Esophagus squamous epithelium (tissue), 5 donors: ENCODE measurements around the gene GPC1. TPM values are rescaled to one million over a fixed set of nuclear protein-coding genes. Genes with fewer than 3 reads are reported as not detected.

ENCODE experiments used
- DNase-seq: peaks from one replicate; lab custom pipeline; 2025; lab: John Stamatoyannopoulos, UW
- H3K27ac ChIP-seq, 4 donors: fragments of 200-600 bp; sonication (generic); one replicate each; pipeline ENCODE4 v1.5.1; 2016 to 2019; ENCODE audit warnings: mild to moderate bottlenecking in 1 of 4
- H3K27me3 ChIP-seq, 4 donors: fragments of 200-600 bp; sonication (generic); 1 replicate in 3 of 4; 2 replicates in 1 of 4; pipeline versions ENCODE4 v1.5.1 to v1.6.0; 2017 to 2021; ENCODE audit warnings: antibody characterized with exemption in 1 of 4
- H3K36me3 ChIP-seq, 3 donors: fragments of 200-600 bp; sonication (generic); one replicate each; pipeline ENCODE4 v1.5.1; 2016 to 2019
- H3K4me1 ChIP-seq, 3 donors: fragments of 200-600 bp; sonication (generic); one replicate each; pipeline ENCODE4 v1.5.1; 2017 to 2019
- H3K4me3 ChIP-seq, 4 donors: fragments of 200-600 bp; sonication (generic); 1 replicate in 3 of 4; 2 replicates in 1 of 4; pipeline ENCODE4 v1.5.1; 2016 to 2019; ENCODE audit warnings: mild to moderate bottlenecking in 2 of 4, moderate library complexity in 1 of 4
- H3K9me3 ChIP-seq, 3 donors: fragments of 200-600 bp; sonication (generic); one replicate each; pipeline ENCODE4 v1.5.1; 2016 to 2019
- POLR2A ChIP-seq, 4 donors: fragments of 450-650 bp; IDR thresholded peaks; one replicate each; pipeline ENCODE4 v1.6.1; 2017; ENCODE audit warnings: antibody characterized with exemption in 4 of 4, mild to moderate bottlenecking in 4 of 4, moderate library complexity in 3 of 4
- WGBS, 2 donors: methylation state at CpG; one replicate each; pipeline ENCODE4 v1.1.5; 2018; 5-methylcytosine and 5-hydroxymethylcytosine counted together
- intact Hi-C: fragments of 100-400 bp; cut with DNase I; formaldehyde crosslinking; loops from one replicate; pipeline ENCODE4 v1.15.0; 2022
- total RNA-seq, 4 donors: library from RNA; depleted of rRNA; stranded (reverse); fragments of >200 nt; gene quantifications; one replicate each; pipeline ENCODE4 v1.1.0, GENCODE V29; 2016
- TF ChIP-seq, protein P1 (sequence below), 6 experiments: fragments of 450-650 bp in 4 of 6; fragments of 200-600 bp in 2 of 6; sonication (generic) in 2 of 6; IDR thresholded peaks; one replicate each; pipeline ENCODE4 v1.5.1; 2016 to 2019; ENCODE audit warnings: antibody characterized with exemption in 6 of 6, mild to moderate bottlenecking in 4 of 6, moderate library complexity in 4 of 6
- donor health status: DM: yes; HTN: yes; CAD: no.

Gene GPC1
- total RNA-seq, 4 donors from 2014 or later: 59.3 to 129 (median 78.6) TPM

DNA sequence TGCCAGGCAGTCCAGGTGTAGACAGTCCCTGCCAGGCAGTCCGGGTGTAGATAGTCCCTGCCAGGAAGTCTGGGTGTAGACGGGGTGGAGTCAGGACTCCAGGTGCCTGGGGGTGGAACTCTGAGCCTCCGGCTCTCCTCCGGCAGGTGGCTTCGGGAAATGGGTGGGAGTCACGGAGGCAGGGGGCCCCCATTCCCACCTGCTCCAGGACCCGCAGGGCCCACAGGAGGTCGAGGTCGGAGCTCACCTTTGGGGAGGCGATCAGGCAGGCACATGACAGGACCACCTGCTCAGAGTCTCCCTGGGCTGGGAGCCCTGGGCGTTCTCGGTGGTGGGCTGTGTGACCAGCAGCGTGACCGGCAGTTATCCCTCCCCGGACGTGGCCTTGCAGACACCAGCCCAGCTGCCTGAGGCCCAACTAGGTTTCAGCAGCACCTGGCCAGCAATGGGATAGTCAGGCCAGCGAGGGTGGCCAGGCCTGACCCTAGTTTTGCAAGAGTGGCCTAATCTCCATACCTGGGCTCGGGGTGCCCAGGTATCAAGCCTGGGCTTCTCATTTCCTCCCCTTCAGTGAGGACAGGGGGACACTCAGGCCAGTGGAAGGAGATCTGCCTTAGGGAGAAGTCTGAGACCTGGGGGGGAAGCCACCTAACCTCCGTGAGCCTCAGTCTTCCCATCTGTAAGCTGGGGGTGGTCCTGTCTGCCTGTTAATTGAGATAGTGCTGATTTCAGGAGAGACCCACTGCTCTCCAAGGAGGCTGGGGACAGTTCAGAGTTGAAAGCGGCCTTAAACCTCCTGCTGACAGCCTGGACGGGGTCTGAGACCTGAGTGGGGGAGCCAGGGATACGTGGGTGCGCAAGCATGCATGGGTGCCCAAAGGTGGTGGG is 13.2 kb downstream of the GPC1 start:
- no peak for DNase-seq
- H3K27me3 ChIP-seq: peaks cover 0 to 36% (median 0%) of the 10 kb centered on the region in 4 donors
- WGBS, 2 donors: 68 to 74% methylated on average over 15 to 17 of the region's 23 CpGs
- intact Hi-C loops: no loop called here
- peaks cover 44 to 88% (median 57%) of the 10 kb centered on the region in 3 donors for H3K4me1 ChIP-seq
- TF ChIP-seq, protein P1, sequence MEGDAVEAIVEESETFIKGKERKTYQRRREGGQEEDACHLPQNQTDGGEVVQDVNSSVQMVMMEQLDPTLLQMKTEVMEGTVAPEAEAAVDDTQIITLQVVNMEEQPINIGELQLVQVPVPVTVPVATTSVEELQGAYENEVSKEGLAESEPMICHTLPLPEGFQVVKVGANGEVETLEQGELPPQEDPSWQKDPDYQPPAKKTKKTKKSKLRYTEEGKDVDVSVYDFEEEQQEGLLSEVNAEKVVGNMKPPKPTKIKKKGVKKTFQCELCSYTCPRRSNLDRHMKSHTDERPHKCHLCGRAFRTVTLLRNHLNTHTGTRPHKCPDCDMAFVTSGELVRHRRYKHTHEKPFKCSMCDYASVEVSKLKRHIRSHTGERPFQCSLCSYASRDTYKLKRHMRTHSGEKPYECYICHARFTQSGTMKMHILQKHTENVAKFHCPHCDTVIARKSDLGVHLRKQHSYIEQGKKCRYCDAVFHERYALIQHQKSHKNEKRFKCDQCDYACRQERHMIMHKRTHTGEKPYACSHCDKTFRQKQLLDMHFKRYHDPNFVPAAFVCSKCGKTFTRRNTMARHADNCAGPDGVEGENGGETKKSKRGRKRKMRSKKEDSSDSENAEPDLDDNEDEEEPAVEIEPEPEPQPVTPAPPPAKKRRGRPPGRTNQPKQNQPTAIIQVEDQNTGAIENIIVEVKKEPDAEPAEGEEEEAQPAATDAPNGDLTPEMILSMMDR (IDR thresholded peaks at IDR 0.05): no peak
- TF ChIP-seq POLR2A (IDR thresholded peaks at IDR 0.05): no peak
- peak overlapping the region; percentile 79 to 91 (median 87) for H3K27ac ChIP-seq
- H3K4me3 ChIP-seq: no peak overlapping the region
- H3K9me3 ChIP-seq: no peaks in the 10 kb centered on the region
- peaks cover 0 to 21% (median 0%) of the 10 kb centered on the region in 3 donors for H3K36me3 ChIP-seq

DNA sequence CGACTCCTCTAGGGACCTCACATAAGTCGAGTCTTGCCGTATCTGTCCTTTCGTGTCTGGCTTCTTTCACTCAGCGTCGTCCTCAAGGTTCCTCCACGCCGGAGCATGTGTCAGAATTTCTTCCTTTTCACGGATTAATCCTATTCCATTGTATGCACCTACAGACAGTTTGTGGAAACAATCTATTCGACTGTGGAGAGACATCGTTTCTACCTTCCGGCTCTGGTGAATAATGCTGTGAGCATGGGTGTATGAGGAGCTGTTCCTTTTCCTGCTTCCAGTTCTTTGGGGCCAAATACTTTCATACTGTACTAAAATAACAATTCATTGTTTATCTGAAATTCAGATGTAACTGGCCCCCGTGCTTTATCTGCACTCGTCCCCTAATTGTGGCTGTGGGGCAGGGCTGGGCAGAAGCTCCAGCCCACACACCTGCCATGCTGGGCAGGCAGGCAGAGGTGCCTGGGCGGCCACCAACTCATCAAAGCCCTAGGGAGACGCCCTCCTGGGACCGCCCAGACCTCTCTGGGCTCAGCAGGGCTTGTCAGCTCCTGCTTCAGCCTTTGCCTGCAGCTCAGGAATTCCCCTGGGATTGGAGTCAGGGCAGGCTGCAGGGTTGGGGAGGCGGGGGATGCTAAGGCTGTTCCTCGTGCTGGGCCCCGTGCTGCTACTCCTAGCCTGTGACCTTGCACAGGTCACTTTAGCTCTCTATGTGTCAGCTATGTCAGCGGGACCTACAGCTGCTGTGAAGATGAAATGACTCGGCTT is 14.5 kb downstream of the GPC1 start:
- H3K27ac ChIP-seq: peak overlapping the region; percentile 79 to 91 (median 87)
- WGBS, 2 donors: 34 to 40% methylated on average over 17 to 19 of the region's 22 CpGs
- TF ChIP-seq, protein P1 (IDR thresholded peaks at IDR 0.05): no peak
- TF ChIP-seq POLR2A (IDR thresholded peaks at IDR 0.05): no peak
- peaks cover 0 to 15% (median 0%) of the 10 kb centered on the region in 3 donors for H3K36me3 ChIP-seq
- intact Hi-C loops: no loop called here
- H3K4me3 ChIP-seq: peak overlapping the region in 1 of 4 donors; percentile 84
- H3K27me3 ChIP-seq: peaks cover 0 to 49% (median 0%) of the 10 kb centered on the region in 4 donors
- H3K4me1 ChIP-seq: peaks cover 57 to 88% (median 62%) of the 10 kb centered on the region in 3 donors
- H3K9me3 ChIP-seq: no peaks in the 10 kb centered on the region
- no peak for DNase-seq

DNA sequence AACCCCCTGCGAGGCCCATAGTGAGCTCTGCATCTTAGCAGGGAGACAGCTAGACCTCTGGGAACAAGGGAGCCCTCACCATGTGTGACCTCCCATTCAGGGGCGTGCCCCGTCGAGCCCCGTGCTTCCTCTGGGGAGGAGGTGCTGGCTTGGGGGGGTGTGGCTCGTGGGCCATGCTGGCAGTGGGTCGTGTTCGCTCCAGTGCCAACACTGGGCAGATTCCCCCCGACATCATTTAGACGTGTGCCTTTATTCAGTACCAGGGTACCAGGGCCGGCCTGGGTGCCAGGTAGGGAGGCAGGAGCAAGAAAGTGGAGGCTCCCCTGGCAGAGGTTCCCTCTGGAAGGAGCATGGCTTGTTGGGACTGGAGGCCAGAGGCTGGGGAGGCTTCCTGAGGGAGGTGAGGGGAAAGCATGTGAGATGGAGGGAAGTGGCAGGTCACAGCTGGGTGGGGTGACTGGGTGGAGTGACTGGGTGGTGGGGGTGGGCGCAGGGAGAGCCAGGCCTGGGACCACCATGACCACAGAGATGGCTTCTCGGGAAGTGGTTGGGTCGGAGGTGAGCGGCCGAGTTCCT is 15.2 kb downstream of the GPC1 start:
- no peaks in the 10 kb centered on the region for H3K9me3 ChIP-seq
- TF ChIP-seq, protein P1 (IDR thresholded peaks at IDR 0.05): no peak
- no peak for TF ChIP-seq POLR2A (IDR thresholded peaks at IDR 0.05)
- 10 to 31% methylated on average over 3 to 4 of the region's 16 CpGs for WGBS, 2 donors
- H3K27ac ChIP-seq: peak overlapping the region; percentile 79 to 91 (median 87)
- peaks cover 0 to 8% (median 0%) of the 10 kb centered on the region in 3 donors for H3K36me3 ChIP-seq
- intact Hi-C loops: no loop called here
- no peak for DNase-seq
- peaks cover 62 to 91% (median 67%) of the 10 kb centered on the region in 3 donors for H3K4me1 ChIP-seq
- peak overlapping the region in 1 of 4 donors; percentile 84 for H3K4me3 ChIP-seq
- H3K27me3 ChIP-seq: peaks cover 0 to 56% (median 0%) of the 10 kb centered on the region in 4 donors

DNA sequence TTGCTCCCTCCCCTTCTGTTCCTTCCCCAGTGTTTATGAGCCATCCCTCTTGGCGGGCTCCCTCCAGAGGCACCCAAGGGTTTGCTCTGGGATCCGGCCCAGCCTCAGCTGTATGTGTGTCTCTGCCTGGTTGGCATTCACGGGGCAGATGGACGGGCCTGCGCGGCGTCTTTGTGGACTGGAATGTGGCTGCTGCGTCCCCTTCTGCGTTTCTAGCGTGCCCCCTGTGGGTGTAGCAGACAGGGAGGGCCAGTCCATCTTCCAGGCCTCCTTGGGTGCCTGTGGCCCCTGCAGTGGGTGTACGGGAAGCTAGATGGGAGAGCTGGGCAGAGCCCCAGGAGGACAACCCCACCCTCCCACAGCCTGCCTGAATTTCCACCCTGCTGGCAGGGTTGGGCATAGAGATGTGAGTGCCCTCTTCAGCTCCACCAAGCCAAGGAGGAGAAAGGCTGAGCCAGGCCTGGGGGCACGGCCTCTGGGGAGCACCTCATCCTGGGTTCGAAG is 15.7 kb downstream of the GPC1 start:
- TF ChIP-seq, protein P1 (IDR thresholded peaks at IDR 0.05): peak in 3 of 6 experiments; percentile 17 to 53 (median 31)
- no peak for TF ChIP-seq POLR2A (IDR thresholded peaks at IDR 0.05)

More for the DNA sequence above, 15.7 kb downstream of the GPC1 start:
- Histone ChIP-seq H3K9me3 (no peaks in the 10 kb centered on the region), H3K27ac (peak overlapping the region; percentile 79 to 91 (median 87)), H3K27me3 (peaks cover 0 to 60% (median 0%) of the 10 kb centered on the region in 4 donors), H3K36me3 (peaks cover 0 to 3% (median 0%) of the 10 kb centered on the region in 3 donors), H3K4me1 (peaks cover 68 to 97% (median 73%) of the 10 kb centered on the region in 3 donors), H3K4me3 (peak overlapping the region in 3 of 4 donors; percentile 60 to 84 (median 71))
- 19 to 77% methylated on average over 4 to 9 of the region's 13 CpGs for WGBS, 2 donors
- DNase-seq: no peak
- intact Hi-C loops: no loop called here
